AG10803 (cell line): ENCODE results near the gene PTH1R.
A peak's percentile ranks its signal among the peaks of the same experiment; 100 is the strongest.

Experiments used
- DNase-seq: peaks from one replicate; pipeline ENCODE4 v3.0.0; 2010; ENCODE audit warnings: low read depth
- H3K4me3 ChIP-seq: 2 replicates; pipeline ENCODE4 v1.5.1; 2011; ENCODE audit warnings: mild to moderate bottlenecking, low read length, control low read depth
- TF ChIP-seq, protein P1 (sequence below): conservative IDR thresholded peaks from 2 replicates; pipeline ENCODE4 v1.5.1; 2011; ENCODE audit warnings: mild to moderate bottlenecking, low read length, control low read depth, inconsistent platforms

PTH1R gene

GRCh38 chr3:46928282-46928681, 50.8 kb downstream of the PTH1R start:
- DNase-seq = no peak

GRCh38 chr3:46929324-46929723, 51.8 kb downstream of the PTH1R start:
- no peak overlapping the region for H3K4me3 ChIP-seq
- no peak for DNase-seq
- TF ChIP-seq, protein P1, sequence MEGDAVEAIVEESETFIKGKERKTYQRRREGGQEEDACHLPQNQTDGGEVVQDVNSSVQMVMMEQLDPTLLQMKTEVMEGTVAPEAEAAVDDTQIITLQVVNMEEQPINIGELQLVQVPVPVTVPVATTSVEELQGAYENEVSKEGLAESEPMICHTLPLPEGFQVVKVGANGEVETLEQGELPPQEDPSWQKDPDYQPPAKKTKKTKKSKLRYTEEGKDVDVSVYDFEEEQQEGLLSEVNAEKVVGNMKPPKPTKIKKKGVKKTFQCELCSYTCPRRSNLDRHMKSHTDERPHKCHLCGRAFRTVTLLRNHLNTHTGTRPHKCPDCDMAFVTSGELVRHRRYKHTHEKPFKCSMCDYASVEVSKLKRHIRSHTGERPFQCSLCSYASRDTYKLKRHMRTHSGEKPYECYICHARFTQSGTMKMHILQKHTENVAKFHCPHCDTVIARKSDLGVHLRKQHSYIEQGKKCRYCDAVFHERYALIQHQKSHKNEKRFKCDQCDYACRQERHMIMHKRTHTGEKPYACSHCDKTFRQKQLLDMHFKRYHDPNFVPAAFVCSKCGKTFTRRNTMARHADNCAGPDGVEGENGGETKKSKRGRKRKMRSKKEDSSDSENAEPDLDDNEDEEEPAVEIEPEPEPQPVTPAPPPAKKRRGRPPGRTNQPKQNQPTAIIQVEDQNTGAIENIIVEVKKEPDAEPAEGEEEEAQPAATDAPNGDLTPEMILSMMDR = no peak

More at GRCh38 chr3:46928282-46928681, 50.8 kb downstream of the PTH1R start:
- TF ChIP-seq, protein P1 = no peak
- no peak overlapping the region for H3K4me3 ChIP-seq

DNA sequence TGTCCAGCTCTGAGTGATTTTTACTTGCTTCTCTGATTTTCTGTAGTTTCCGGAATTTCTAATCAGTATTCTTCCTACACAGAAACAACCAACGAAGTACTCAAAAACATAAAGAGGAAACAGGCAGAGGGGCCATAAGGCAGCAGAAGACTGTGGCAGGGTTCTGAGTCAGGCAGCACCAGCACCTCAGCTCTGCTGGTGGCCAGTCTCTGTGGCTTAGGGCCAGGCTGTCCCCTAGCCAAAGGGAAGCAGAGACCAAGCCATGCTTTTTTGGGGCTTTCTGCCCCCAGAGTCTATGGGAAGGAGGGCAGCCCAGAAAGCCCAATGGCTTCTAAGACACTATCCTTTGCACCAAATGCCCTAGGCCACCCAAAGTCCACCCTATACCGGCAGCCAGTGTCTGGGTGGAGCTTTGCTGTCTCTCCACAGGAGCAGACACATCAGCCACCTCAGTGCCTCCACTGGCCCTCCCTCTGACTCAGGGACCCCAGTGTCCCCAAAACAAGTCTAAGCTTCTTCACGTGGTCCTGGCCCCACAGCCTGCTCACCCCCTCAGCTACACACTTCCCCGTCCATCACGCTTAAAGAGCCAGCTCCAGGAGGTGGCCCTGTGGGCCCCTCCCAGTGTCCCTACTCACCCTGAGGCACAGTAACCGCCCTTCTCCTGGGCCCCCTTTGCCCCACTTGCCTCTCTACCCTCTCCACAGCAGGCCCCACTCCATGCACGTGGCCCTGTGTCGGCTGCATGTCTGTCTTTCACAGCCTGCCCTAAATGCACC, 52.8 kb downstream of the PTH1R start:
- no peak overlapping the region for H3K4me3 ChIP-seq
- TF ChIP-seq, protein P1 = no peak
- DNase-seq = no peak

DNA sequence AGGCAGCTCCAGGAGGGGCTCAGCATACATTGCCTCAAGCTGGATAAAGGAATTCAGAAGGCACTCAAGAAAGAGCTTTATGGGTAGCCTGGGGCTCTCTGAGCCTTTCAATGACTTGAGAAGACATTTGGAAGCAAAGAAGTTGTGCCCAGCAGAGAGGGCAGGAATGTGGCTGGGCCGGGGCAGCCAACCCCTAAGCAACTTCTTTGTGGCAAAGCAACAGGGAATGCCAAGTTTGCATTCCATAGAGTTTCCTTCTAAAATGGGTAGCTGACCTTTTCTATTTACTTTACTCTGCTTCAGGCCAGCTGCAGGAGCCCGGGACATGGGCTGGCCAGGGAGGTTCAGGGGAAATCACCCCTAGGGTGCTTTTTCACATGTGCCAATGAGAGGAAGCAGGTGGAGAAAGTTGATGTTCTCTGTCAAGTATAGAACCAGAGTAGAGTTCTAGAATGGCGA, 53.5 kb downstream of the PTH1R start:
- TF ChIP-seq, protein P1 = no peak
- peak; percentile 30 for DNase-seq
- H3K4me3 ChIP-seq = no peak overlapping the region

DNA sequence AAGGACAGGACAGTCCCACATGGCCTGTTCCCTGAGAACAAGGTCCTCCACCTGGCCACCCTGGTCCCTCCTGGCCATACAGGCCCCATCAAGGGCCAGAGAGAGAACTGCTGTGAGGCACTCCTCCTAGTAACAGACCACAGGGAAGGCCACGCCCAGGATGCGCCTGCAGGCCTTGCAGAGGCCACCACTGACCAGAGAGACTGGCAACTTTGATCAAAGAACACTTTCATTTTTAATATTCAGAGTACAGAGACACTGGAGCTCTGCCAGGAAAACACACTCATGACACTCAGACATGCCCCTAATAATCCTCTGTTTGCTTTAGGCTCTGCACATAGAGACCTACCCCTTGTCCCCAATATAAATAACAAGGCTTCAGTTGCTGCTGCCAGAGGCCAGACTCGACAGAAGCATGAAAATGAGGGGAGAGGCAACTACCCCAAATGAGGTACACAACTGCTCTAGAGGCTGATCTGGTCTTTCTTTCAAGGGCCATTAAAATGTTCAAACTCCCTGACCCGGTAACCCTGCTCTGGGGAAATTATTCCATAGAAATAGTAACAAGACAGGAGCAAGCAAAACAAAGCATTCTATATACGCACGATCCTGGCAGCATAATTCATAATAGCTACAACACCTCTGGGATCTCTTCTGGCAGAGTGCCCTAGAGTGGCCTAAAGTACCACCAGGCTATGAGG, 54.3 kb downstream of the PTH1R start:
- H3K4me3 ChIP-seq = no peak overlapping the region
- DNase-seq = peak; percentile 21
- TF ChIP-seq, protein P1 = no peak

- TF ChIP-seq, protein P1 = no peak
- no peak overlapping the region for H3K4me3 ChIP-seq
- DNase-seq = no peak
Observed at GRCh38 chr3:46932455-46933225, 55.1 kb downstream of the PTH1R start.
